HG02852 (cell line): ENCODE results near the gene COX19.

Experiments used
- ATAC-seq: cut with Tn5 transposase; IDR thresholded peaks from one replicate; pipeline ENCODE4 v1.9.1; 2021; ENCODE audit warnings: mild to moderate bottlenecking, moderate library complexity; ENCODE audit not compliant: unreplicated experiment

The COX19 gene

GRCh38 chr7:979886-980571 lies 4.7 kb upstream of the COX19 start:
- ATAC-seq = no peak

- ATAC-seq = no peak
These were observed 3.8 kb upstream of the COX19 start for GRCh38 chr7:979151-979550.

DNA sequence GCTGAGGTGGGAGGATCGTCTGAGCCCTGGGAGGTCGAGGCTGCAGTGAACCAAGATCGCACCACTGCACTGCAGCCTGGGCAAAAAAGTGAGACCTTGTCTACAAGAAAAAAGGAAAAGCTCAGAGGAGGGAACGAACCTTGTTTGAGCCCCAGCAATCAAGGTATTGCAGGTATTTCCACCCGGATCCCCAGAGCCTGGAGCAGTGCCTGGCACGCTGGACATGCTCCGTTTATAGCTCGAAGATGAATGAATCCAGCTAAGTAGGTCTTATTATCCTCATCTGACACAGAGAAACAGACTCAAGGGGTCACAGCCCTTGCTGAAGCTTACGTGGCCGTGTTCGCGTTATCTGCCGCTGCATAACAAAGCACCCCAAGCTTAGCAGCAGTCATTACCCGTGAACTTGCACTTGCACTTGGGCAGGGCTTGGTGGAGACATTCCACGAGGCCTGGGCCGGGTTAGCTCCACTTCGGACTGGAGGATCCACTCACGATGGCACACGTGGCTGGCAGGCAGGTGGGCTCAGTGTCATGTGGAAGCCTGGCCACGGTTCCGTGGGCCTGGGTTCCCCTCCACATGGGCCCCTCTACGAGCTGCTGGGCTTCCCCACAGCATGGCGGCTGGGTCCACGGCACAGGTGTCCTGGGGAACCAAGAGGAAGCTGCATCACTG lies 3.2 kb upstream of the COX19 start:
- ATAC-seq = no peak

DNA sequence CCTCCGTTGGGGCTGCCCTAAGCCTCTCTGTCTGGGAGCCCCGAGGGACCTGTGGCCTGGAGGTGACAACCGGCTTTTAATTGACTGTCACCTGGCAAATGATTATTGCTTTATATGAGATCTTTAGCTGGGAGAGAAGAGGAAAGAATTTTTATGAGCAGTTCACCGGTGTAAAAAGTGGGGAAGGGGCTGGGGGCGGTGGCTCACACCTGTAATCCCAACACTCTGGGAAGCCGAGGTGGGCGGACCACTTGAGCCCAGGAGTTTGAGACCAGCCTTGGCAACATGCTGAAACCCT lies 2.6 kb upstream of the COX19 start:
- ATAC-seq = no peak

- ATAC-seq = no peak
These were observed 2.1 kb upstream of the COX19 start for GRCh38 chr7:977326-978048.

DNA sequence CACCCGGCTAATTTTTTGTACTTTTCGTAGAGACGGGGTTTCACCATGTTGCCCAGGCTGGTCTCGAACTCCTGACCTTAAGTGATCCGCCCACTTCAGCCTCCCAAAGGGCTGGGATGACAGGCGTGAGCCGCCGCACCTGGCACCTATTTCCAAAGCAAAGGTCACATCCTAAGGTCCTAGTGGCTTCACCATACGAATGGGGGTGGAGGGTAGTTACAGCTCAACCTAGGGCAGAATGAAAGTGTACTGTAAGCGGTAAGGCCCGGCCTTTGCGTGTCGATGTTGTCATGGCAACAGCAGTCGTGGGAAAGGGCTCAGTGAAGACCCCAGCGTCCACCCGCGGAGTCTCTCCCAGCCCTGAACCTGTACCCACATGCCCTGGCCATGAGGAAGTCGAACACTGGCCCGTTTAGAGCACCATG lies 1.6 kb upstream of the COX19 start:
- ATAC-seq = no peak

GRCh38 chr7:975702-976473 lies 539 bp upstream of the COX19 start:
- no peak for ATAC-seq

GRCh38 chr7:974172-974571 lies 1.2 kb downstream of the COX19 start:
- no peak for ATAC-seq

DNA sequence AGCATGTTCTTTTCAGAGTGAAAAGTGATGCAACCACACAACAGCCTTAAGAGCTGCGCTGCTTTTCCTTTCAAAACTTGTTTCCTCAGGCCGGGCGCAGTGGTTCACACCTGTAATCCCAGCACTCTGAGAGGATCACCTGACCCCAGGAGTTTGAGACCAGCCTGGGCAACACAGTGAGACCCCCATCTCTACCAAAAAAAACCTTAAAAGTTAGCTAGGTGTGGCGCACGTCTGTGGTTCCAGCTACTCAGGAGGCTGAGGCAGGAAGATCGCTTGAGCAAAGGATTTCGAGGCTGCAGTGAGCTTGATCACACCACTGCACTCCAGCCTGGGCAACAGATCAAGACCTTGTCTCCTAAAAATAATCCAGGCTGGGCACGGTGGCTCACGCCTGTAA lies 2.0 kb downstream of the COX19 start:
- no peak for ATAC-seq

GRCh38 chr7:972676-973309 lies 2.6 kb downstream of the COX19 start:
- no peak for ATAC-seq

DNA sequence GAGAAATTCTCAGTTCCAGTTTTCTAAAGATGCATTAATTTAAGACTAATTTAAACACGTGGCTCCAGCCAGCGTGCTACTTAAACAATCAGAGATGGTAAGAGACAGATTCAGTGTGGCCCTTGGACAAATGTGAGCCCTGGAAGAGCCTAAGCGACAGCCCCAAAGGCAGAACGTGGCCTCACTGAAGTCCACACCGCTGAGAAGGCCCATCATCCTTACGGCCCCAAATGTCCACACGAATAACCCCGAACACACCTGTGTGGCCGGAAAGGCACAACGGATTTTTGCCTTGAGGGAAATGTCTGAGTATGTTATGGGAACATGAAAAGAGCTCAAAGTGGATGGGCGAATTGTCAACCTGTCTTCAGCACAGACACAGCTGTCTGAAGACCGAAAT lies 3.2 kb downstream of the COX19 start:
- no peak for ATAC-seq

GRCh38 chr7:970744-971143 lies 4.6 kb downstream of the COX19 start:
- ATAC-seq = no peak

GRCh38 chr7:969403-969802 lies 5.9 kb downstream of the COX19 start:
- ATAC-seq = no peak

DNA sequence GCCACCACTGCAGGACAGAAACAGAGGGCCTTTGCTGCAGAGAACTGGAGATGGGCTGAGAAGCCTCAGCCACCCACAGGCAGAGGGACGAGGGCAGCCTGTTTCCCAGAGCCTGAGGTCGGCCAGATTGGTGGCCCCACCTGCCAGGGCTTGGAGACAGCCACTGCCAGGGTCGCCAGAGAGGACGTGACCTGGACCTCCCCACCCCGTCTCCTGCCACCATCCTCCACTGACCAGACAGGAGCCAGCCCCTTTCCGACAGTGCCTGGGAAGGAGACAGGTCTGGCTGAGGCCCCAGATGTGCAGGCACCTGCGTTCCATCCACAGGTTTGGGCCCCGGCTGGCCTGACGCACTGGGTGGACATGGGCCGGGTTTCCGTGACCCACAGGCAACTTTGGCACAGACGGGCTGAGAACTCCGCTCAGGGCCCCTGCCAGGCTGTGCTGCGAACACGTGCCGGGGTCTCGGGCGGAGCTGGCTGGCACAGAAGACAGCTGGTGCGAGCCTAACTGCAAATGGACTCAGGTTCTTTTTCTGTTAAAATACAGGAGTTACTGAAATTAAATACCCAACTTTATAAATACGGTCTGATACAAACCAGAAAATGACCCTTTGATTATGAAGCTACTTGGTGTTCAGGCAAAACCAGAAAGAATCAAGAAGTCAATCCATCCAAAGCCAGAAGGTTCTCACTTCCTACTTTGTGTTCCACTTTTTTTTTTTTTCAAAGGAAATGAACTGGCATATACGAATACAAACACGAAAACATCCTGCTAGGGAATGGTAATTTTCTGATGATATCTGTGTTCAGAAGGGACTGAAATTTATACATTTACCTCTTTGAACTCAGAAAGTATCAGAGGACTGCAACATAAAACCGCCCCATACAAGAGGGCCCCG lies 6.9 kb downstream of the COX19 start:
- ATAC-seq = no peak

DNA sequence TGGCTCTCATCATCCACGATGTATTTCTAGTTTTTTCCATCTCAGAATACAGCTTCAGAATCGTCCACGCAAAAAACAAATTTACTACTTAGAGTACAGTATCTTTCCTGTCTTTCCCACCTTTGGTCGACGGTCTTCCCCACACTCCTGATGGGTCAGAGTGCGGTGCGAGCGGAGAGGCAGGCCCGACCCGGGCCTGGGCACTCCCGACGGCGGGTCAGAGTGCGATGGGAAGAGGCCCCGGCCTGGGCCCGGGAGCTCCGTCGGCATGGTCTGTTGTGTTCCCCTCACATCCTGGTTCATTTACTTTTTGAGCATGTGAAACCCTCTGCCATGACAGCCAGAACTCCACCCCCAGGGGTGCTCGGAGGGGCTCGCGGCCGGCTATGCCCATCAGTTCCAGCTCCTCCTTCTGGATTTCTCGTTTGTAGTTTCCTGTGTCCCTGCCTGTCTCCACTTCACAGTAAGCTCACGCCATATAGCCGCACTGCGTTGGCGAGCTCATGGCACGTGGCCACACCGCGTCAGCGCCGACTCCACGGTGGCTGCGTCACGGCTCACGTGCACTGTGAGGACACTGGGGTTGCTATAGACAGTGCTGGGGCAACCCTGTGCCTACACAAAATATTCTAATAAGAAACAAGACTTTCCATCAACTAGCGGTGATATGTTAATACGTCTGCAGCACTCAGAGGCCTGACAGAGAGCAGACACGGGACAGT lies 7.8 kb downstream of the COX19 start:
- ATAC-seq = no peak

- no peak for ATAC-seq
These were observed 8.9 kb downstream of the COX19 start for GRCh38 chr7:966291-967069.

GRCh38 chr7:964401-965231 lies 10.7 kb downstream of the COX19 start:
- ATAC-seq = no peak
